NCI-H1105 (cell line): ENCODE measurements around the gene THEMIS2.
"Not testable (repeated sequence)": the region's sequence is repeated elsewhere in the genome, so short reads cannot be mapped to it uniquely, and the experiment has no call there.

ENCODE experiments used
- DNase-seq: peaks from one replicate; lab custom pipeline; 2025; lab: John Stamatoyannopoulos, UW

Gene THEMIS2

DNA sequence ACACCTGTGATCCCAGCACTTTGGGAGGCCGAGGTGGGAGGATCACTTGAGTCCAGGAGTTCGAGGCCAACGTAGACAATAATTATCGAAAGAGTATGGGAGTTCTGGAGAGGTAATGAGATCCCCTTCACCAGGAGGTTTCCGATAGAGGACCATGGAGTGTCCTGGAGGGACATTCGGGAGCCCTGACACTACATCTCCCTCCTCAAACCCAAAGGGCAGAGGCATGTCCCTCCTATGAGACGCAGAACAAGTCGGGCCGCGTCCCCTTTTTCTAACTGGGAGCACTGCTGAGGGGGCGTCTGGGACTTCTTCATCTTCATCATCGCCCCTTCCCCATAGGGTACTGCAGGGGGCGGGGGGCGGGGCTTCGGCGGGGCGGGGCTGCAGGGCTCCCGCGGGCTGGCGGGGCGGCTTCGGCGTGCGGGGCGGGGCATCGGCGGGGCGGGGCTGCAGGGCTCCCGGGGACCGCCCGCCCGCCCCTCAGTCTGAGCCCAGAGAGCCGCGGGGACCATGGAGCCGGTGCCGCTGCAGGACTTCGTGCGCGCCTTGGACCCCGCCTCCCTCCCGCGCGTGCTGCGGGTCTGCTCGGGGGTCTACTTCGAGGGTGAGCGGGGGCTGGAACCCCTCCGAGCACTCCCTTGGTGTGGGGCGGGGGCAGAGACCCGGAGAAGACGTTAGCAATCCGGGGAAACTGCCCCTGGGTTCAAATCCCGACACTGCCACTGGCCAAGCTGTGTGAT is at the start of gene THEMIS2:
Gene THEMIS2, plus strand, starts transcription at position 486 of the 743 bp plus-strand sequence. Its CDS starts 28 bp downstream, at position 514.
- no peak for DNase-seq

DNA sequence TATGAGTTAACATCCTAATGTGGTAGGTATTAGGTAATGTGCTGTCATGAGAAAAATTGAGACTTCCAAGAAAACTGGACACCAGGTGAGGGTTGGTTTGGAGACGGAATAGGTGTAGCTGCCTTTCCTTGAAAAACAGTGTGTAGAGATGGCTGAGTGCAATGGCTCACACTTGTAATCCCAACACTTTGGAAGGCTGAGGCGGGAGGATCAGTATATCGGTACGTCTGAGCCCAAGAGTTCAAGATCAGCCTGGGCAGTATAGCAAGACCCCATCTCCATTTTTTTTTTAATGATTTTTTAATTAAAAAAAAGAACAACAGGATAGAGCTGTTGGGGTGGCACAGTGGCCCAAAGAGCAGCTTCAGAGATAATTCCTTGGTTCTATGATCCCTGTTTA is 48.6 kb upstream of the THEMIS2 start:
- DNase-seq: no peak

GRCh38 chr1:27824411-27824810 is 47.9 kb upstream of the THEMIS2 start:
- DNase-seq: no peak

DNA sequence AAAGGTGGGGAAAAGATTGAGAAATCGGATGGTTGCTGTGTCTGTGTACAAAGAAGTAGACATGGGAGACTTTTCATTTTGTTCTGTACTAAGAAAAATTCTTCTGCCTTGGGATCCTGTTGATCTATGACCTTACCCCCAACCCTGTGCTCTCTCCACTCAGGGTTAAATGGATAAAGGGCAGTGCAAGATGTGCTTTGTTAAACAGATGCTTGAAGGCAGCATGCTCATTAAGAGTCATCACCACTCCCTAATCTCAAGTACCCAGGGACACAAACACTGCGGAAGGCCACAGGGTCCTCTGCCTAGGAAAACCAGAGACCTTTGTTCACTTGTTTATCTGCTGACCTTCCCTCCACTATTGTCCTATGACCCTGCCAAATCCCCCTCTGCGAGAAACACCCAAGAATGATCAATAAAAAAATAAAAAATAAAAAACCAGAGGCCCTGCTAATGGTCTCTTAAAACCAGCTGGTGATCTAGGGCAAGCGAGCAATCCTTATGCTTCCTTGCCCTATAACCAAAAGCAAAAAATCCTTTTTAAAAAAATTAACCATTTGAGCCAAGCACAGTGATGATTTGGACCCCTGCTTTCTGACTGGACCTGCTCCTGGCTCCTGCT is 42.9 kb upstream of the THEMIS2 start:
- DNase-seq: not testable (repeated sequence)

- DNase-seq: peak; percentile 97
Observed at GRCh38 chr1:27830621-27831440, 41.5 kb upstream of the THEMIS2 start, which contains the start of gene PPP1R8. Gene PPP1R8 (plus strand): TSS chr1:27830782. CDS start chr1:27830836, 54 bp downstream.

DNA sequence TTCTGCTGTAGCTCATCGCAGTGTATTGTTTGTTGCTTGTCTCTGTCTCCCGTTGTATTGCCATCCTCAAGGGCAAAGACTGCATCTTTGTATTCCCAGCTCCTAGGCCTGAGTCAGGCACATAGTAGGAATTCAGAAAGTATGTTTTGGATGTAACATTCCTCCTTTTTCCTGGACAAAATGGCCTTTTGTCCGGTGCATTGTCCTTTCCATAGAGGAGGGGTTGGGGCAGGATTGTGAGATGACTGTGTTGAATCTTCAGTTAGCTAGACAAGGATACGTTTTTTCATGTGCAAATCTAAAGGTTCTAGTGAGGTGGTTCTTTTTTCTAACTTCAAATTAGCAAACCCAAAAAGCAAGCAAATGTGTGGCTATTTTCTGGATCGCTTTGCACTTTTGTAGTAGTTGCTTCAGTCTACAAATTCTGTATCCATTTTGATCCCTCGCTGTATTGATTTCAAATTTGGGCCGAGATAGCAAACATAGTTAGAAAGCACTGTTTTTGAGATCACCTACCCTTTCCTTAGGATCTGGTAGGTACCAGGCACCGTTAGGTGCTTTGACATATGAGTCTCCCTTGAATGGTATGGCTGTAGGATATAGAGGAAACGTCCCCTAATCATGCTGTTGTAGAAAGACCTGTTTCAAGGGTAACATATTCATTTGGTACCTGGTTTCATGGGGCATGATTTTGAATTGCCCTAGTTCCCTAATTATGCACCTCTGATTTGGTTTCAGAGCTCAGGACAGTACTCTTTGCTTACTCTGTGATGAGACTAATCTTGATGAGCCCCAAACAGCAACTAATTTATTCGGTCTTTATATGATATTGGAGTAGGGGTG is 40.6 kb upstream of the THEMIS2 start:
- no peak for DNase-seq

DNA sequence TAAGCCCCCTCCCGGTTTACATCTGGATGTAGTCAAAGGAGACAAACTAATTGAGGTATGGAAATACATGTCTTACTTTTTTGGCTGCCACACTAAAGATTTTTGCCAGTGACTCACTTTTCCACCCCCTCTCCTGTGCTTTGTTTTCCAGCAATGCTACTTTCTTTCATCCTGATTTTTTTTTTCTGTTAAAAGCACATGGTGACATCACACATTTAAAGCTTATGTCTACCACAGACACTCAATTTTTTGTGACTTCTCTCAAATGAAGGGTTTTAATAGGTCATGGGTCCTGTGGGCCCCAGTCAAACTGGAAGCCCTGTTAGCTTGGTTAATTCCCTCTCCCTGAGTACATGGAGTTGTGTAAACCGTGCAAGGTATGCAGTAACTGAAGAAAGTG is 39.6 kb upstream of the THEMIS2 start:
- no peak for DNase-seq

DNA sequence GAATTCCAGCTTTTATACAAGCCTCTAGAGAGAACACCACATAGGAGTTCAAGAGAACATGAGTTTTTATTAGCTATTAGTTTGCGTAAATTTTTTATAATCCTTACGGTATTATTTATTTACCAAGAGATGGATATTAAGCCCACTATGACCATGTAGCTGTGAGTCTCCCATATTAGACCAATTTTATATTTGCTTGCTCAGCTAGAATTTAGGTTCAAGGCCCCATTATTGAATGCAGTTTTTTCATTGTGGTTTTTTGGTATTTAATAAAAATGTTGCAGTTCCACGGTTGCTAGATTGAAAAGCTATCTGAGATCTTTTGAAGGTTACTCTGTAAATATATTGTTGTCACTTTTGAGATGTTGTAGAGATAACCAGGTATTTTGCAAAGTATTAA is 38.9 kb upstream of the THEMIS2 start:
- DNase-seq: no peak

DNA sequence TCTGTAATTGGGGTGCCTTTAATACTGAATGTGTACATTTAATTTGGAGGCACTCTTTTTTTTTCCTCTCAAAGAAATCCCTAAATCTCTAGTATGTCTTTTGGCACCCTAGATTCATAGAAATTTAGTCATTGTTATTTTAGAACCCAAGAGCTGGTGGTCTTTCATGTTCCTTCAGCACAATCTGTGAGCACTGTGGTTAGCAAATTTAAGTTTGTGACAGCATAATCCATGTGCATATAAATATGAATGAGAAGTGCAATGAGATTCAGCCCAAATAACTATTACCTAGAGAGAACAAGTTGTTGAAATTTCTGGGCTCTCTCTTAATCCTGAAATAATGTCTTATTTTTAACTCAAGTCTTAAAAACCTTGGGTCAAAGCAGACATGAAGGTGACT is 37.3 kb upstream of the THEMIS2 start:
- DNase-seq: no peak

GRCh38 chr1:27835501-27835900 is 36.8 kb upstream of the THEMIS2 start:
- DNase-seq: no peak

DNA sequence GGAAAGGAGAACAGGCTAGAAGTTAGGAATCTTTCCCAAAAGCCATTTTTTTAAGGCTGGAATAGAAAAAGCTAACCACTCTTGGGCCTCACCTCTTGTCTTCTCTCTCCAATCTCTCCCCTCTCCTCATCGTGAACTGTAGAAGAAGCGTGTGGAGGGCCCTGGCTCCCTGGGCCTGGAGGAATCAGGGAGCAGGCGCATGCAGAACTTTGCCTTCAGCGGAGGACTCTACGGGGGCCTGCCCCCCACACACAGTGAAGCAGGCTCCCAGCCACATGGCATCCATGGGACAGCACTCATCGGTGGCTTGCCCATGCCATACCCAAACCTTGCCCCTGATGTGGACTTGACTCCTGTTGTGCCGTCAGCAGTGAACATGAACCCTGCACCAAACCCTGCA is 22.4 kb upstream of the THEMIS2 start:
- no peak for DNase-seq

- no peak for DNase-seq
Observed at GRCh38 chr1:27855085-27855484, 17.3 kb upstream of the THEMIS2 start.

GRCh38 chr1:27856561-27857343 is 15.6 kb upstream of the THEMIS2 start:
- no peak for DNase-seq

- DNase-seq: not testable (repeated sequence)
Observed at GRCh38 chr1:27857552-27857951, 14.8 kb upstream of the THEMIS2 start.

DNA sequence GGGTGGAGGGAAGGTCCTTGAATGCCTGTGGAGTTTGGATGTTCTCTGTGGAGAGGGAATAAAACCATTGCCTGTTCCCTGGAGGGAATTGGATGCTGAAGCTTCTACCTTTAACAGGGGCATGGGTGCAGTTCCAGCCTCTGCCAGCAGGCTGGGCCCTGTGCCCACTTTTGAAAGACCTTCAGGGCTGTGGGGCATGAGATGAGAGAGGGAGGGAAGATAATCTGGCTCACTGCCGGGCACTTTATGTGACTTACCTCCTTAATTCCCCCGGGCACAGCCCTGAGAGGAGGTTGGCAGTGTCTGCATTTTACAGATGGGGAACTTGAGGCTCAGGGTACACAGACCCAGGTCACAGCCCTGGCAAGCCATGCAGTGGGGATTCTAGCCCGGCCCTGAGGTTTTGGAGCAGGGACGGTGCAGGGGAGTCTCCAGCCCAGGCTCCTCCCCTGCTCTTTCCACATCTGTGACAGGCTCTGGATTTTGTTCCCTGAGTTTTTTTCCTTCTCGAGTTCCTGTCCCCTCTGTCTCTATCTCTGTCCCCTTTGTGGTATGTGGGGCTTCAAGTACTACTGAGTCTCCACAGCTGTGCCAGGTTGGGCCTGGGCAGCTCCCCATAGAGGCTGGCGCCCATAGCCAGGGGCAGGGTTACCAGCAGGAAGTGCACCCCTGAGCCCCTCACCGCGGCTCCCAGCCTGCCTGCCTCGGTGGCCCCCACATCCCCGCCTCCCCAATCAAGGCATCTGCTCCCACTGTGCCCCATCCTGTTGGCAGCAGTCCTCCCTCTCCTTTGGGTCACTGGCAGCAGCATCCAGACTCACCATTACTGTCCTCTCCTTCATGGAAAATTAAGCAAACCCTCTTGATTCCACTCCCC is 14.0 kb upstream of the THEMIS2 start:
- peak; percentile 71 for DNase-seq

DNA sequence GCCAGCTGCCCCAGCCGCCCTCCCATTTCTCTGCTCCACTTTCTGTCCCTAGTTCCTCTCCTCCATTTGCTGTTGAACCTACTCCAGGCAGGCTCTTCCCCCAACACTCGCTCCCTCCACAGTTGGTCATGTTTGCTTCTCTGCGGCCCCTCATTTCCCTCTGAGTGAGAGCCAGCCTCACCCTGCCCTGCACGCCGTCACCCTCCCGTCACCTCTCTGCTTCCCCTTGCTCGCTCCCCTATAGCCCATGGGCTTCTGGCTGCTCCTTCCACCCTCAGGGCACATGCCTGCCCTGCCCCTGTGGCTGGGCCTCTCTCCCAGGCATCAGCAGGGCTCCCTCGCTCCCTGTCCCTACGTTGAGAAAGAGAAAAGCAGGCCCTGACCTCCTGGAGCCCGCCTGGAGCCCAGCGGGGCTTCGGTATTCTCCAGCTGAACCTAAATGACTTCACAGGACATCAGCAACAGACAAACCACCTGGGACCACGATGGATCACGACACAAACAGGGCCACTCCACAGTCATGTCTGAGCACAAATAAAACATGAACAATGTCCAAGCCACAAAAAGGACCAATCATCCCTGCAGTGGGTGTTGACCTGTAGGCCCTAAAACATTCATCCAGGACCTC is 13.3 kb upstream of the THEMIS2 start:
- DNase-seq: no peak

DNA sequence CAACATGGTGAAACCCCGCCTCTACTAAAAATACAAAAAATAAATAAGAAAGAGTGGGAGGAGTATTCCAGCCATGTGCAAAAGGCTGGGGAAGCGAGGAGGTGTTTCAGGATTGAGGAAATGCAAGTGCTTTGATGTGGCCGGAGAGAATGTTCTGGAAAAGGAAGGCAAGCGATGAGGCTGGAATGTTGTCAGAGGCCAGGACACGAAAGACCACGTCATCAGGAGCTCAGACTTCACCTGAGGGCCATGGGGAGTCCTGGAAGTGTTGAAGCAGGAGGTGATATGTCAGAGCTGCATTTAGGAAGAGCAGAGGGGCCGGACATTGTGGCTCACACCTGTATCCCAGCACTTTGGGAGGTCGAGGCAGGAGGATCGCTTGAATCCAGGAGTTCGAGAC is 10.9 kb upstream of the THEMIS2 start:
- no peak for DNase-seq

DNA sequence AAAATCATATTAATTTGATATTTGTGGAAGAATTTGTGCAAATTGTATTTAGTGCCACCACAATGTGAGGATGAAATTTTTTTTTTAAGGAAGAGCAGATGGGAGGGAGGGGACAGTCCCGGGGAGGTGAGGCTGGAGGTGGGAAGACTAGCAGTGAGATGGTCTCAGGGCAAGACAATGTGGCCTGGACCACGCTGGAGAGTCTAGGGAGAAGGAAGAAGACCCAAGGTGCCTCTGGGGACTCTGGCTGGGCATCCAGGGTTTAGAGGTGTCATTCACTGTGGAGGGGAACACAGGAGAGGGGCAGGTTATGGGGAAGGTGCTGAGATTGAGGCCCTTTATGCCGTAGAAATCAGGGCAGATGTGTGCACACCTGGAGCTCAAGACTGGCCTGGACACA is 10.3 kb upstream of the THEMIS2 start:
- no peak for DNase-seq
